GM12878 (cell line): ENCODE data around the gene LTBP4.

Experiments
- CBX3 ChIP-seq: fragments of 200-600 bp; sonication (generic); IDR thresholded peaks from 2 replicates; pipeline ENCODE4 v1.6.1; 2016; ENCODE audit warnings: low read depth, borderline replicate concordance
- DPF2 ChIP-seq: fragments of 450-650 bp; IDR thresholded peaks from 2 replicates; pipeline ENCODE4 v1.6.1; 2017; ENCODE audit warnings: mild to moderate bottlenecking
- EZH2 ChIP-seq: IDR thresholded peaks from 2 replicates; pipeline ENCODE4 v1.6.1; 2012; ENCODE audit warnings: low read depth, mild to moderate bottlenecking, control low read depth, inconsistent platforms, low read length, borderline replicate concordance; ENCODE audit not compliant: control insufficient read depth
- SP1 ChIP-seq: IDR thresholded peaks from one replicate; pipeline ENCODE4 v1.6.1; 2011; ENCODE audit warnings: low read depth, low read length
- ZNF24 ChIP-seq: fragments of 450-650 bp; IDR thresholded peaks from 2 replicates; pipeline ENCODE4 v1.6.1; 2017; ENCODE audit warnings: antibody characterized with exemption, mild to moderate bottlenecking
- ZNF274 ChIP-seq: IDR thresholded peaks from one replicate; pipeline ENCODE4 v1.8.0; 2011; ENCODE audit not compliant: insufficient read length, insufficient read depth
- TF ChIP-seq, protein P1 (sequence below): IDR thresholded peaks from 2 replicates; pipeline ENCODE4 v1.6.1; 2012; ENCODE audit warnings: low read depth, low read length, improper control_type of control experiment
- TF ChIP-seq, protein P2 (sequence below), 3 experiments: IDR thresholded peaks in 2 of 3; conservative IDR thresholded peaks in 1 of 3; 2 replicates each; pipeline ENCODE4 v1.5.1; 2011; ENCODE audit warnings: low read depth in 3 of 3, low read length in 3 of 3, mild to moderate bottlenecking in 3 of 3, control low read depth in 2 of 3, moderate library complexity in 2 of 3, inconsistent platforms in 1 of 3, mixed read lengths in 1 of 3; ENCODE audit not compliant: control insufficient read depth in 2 of 3, insufficient read depth in 1 of 3; ENCODE audit errors: extremely low read depth in 1 of 3
- TF ChIP-seq, protein P3 (sequence below): IDR thresholded peaks from 2 replicates; pipeline ENCODE4 v1.6.1; 2012; ENCODE audit warnings: low read depth, low read length, improper control_type of control experiment
- TF ChIP-seq, protein P4 (sequence below): IDR thresholded peaks from 2 replicates; pipeline ENCODE4 v1.6.1; 2011; ENCODE audit warnings: low read depth, mild to moderate bottlenecking, low read length, moderate library complexity, borderline replicate concordance; ENCODE audit errors: extremely low read depth
- TF ChIP-seq, protein P5 (sequence below): IDR thresholded peaks from 2 replicates; pipeline ENCODE4 v1.6.1; 2012; ENCODE audit warnings: mild to moderate bottlenecking, low read depth, low read length
- TF ChIP-seq, protein P6 (sequence below): IDR thresholded peaks from 2 replicates; pipeline ENCODE4 v1.6.1; 2011; ENCODE audit warnings: borderline replicate concordance, low read depth, mild to moderate bottlenecking, moderate library complexity, mixed read lengths, low read length; ENCODE audit not compliant: insufficient read depth; ENCODE audit errors: extremely low read length
- TF ChIP-seq, protein P7 (sequence below): fragments of 450-650 bp; IDR thresholded peaks from 2 replicates; pipeline ENCODE4 v1.6.1; 2017; ENCODE audit warnings: antibody characterized with exemption, mild to moderate bottlenecking, moderate library complexity

DNA sequence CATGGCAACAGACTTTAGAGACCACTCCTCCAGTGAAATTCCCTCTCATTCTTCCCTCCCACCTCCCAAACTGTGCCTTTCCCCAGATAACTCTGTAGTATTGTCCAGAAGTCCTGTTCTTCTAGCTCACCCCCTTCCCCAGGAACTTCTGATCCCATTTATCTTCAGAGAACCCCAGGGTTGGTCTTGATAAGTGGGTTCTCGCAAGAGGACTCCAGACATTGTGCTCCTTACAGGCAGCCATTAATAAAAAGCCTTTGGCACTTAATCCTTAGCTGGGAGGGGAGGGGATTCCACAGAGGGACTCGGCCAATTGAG lies 1.9 kb downstream of the LTBP4 start:
- TF ChIP-seq, protein P1, sequence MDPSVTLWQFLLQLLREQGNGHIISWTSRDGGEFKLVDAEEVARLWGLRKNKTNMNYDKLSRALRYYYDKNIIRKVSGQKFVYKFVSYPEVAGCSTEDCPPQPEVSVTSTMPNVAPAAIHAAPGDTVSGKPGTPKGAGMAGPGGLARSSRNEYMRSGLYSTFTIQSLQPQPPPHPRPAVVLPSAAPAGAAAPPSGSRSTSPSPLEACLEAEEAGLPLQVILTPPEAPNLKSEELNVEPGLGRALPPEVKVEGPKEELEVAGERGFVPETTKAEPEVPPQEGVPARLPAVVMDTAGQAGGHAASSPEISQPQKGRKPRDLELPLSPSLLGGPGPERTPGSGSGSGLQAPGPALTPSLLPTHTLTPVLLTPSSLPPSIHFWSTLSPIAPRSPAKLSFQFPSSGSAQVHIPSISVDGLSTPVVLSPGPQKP = no peak
- no peak for TF ChIP-seq DPF2
- no peak for TF ChIP-seq SP1
- TF ChIP-seq, protein P2, sequence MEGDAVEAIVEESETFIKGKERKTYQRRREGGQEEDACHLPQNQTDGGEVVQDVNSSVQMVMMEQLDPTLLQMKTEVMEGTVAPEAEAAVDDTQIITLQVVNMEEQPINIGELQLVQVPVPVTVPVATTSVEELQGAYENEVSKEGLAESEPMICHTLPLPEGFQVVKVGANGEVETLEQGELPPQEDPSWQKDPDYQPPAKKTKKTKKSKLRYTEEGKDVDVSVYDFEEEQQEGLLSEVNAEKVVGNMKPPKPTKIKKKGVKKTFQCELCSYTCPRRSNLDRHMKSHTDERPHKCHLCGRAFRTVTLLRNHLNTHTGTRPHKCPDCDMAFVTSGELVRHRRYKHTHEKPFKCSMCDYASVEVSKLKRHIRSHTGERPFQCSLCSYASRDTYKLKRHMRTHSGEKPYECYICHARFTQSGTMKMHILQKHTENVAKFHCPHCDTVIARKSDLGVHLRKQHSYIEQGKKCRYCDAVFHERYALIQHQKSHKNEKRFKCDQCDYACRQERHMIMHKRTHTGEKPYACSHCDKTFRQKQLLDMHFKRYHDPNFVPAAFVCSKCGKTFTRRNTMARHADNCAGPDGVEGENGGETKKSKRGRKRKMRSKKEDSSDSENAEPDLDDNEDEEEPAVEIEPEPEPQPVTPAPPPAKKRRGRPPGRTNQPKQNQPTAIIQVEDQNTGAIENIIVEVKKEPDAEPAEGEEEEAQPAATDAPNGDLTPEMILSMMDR (IDR thresholded peaks at IDR 0.05 in 2 of 3, conservative IDR thresholded peaks at IDR 0.05 in 1 of 3; ENCODE audit: control insufficient read depth in 2 of 3, extremely low read depth in 1 of 3, insufficient read depth in 1 of 3, low read depth in 3 of 3, low read length in 3 of 3) = no peak
- no peak for TF ChIP-seq EZH2
- no peak for TF ChIP-seq ZNF24
- no peak for TF ChIP-seq ZNF274
- TF ChIP-seq, protein P3, sequence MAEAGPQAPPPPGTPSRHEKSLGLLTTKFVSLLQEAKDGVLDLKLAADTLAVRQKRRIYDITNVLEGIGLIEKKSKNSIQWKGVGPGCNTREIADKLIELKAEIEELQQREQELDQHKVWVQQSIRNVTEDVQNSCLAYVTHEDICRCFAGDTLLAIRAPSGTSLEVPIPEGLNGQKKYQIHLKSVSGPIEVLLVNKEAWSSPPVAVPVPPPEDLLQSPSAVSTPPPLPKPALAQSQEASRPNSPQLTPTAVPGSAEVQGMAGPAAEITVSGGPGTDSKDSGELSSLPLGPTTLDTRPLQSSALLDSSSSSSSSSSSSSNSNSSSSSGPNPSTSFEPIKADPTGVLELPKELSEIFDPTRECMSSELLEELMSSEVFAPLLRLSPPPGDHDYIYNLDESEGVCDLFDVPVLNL = no peak
- TF ChIP-seq CBX3 = no peak
- TF ChIP-seq, protein P4, sequence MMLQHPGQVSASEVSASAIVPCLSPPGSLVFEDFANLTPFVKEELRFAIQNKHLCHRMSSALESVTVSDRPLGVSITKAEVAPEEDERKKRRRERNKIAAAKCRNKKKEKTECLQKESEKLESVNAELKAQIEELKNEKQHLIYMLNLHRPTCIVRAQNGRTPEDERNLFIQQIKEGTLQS = no peak
- TF ChIP-seq, protein P5, sequence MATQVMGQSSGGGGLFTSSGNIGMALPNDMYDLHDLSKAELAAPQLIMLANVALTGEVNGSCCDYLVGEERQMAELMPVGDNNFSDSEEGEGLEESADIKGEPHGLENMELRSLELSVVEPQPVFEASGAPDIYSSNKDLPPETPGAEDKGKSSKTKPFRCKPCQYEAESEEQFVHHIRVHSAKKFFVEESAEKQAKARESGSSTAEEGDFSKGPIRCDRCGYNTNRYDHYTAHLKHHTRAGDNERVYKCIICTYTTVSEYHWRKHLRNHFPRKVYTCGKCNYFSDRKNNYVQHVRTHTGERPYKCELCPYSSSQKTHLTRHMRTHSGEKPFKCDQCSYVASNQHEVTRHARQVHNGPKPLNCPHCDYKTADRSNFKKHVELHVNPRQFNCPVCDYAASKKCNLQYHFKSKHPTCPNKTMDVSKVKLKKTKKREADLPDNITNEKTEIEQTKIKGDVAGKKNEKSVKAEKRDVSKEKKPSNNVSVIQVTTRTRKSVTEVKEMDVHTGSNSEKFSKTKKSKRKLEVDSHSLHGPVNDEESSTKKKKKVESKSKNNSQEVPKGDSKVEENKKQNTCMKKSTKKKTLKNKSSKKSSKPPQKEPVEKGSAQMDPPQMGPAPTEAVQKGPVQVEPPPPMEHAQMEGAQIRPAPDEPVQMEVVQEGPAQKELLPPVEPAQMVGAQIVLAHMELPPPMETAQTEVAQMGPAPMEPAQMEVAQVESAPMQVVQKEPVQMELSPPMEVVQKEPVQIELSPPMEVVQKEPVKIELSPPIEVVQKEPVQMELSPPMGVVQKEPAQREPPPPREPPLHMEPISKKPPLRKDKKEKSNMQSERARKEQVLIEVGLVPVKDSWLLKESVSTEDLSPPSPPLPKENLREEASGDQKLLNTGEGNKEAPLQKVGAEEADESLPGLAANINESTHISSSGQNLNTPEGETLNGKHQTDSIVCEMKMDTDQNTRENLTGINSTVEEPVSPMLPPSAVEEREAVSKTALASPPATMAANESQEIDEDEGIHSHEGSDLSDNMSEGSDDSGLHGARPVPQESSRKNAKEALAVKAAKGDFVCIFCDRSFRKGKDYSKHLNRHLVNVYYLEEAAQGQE = no peak
- TF ChIP-seq, protein P6, sequence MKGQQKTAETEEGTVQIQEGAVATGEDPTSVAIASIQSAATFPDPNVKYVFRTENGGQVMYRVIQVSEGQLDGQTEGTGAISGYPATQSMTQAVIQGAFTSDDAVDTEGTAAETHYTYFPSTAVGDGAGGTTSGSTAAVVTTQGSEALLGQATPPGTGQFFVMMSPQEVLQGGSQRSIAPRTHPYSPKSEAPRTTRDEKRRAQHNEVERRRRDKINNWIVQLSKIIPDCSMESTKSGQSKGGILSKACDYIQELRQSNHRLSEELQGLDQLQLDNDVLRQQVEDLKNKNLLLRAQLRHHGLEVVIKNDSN = no peak
- TF ChIP-seq, protein P7, sequence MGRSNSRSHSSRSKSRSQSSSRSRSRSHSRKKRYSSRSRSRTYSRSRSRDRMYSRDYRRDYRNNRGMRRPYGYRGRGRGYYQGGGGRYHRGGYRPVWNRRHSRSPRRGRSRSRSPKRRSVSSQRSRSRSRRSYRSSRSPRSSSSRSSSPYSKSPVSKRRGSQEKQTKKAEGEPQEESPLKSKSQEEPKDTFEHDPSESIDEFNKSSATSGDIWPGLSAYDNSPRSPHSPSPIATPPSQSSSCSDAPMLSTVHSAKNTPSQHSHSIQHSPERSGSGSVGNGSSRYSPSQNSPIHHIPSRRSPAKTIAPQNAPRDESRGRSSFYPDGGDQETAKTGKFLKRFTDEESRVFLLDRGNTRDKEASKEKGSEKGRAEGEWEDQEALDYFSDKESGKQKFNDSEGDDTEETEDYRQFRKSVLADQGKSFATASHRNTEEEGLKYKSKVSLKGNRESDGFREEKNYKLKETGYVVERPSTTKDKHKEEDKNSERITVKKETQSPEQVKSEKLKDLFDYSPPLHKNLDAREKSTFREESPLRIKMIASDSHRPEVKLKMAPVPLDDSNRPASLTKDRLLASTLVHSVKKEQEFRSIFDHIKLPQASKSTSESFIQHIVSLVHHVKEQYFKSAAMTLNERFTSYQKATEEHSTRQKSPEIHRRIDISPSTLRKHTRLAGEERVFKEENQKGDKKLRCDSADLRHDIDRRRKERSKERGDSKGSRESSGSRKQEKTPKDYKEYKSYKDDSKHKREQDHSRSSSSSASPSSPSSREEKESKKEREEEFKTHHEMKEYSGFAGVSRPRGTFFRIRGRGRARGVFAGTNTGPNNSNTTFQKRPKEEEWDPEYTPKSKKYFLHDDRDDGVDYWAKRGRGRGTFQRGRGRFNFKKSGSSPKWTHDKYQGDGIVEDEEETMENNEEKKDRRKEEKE = no peak
